OCI-LY3 (cell line): ENCODE measurements around the gene CETP.

Source experiments
- H2AFZ ChIP-seq: fragments of 200-600, 300-600 bp; shearing (Covaris generic); 2 replicates; pipeline ENCODE4 v1.6.0; 2014; ENCODE audit warnings: antibody characterized with exemption, low read depth, low read length
- H3K27ac ChIP-seq: fragments of 200-600, 300-600 bp; sonication (generic); 2 replicates; pipeline ENCODE4 v1.5.1; 2014; ENCODE audit warnings: mild to moderate bottlenecking, low read length, moderate library complexity, mixed read lengths
- H3K27me3 ChIP-seq: fragments of 200-600, 300-600 bp; sonication (generic); 2 replicates; pipeline ENCODE4 v1.6.1; 2014; ENCODE audit warnings: low read depth, low read length, mixed read lengths
- H3K36me3 ChIP-seq: fragments of 200-600, 300-600 bp; sonication (generic); replicated peaks from 2 replicates; pipeline ENCODE3; 2014; ENCODE audit warnings: low read depth, low read length, mixed read lengths
- H3K4me1 ChIP-seq: fragments of 300-600, 200-600 bp; sonication (generic); 2 replicates; pipeline ENCODE4 v1.6.1; 2014; ENCODE audit warnings: low read length, mixed read lengths
- H3K4me2 ChIP-seq: fragments of 200-600, 300-600 bp; sonication (generic); 2 replicates; pipeline ENCODE4 v1.6.1; 2014; ENCODE audit warnings: low read length, mixed read lengths
- H3K4me3 ChIP-seq: fragments of 300-600, 200-600 bp; sonication (generic); 2 replicates; pipeline ENCODE4 v1.5.1; 2014; ENCODE audit warnings: antibody characterized with exemption, mild to moderate bottlenecking, low read length, moderate library complexity
- H3K79me2 ChIP-seq: fragments of 300-600, 200-600 bp; shearing (Covaris generic); 2 replicates; pipeline ENCODE4 v1.6.1; 2014; ENCODE audit warnings: mild to moderate bottlenecking, low read length, mixed read lengths
- H3K9ac ChIP-seq: fragments of 300-600, 200-600 bp; shearing (Covaris generic); 2 replicates; pipeline ENCODE4 v1.6.0; 2014; ENCODE audit warnings: mild to moderate bottlenecking, low read length, moderate library complexity
- H3K9me3 ChIP-seq: fragments of 200-600, 300-600 bp; shearing (Covaris generic); 2 replicates; pipeline ENCODE4 v1.6.1; 2014; ENCODE audit warnings: low read length, mixed read lengths; ENCODE audit not compliant: insufficient read depth
- H4K20me1 ChIP-seq: fragments of 200-600, 300-600 bp; sonication (generic); 2 replicates; pipeline ENCODE4 v1.6.1; 2016; ENCODE audit warnings: low read length, mixed read lengths; ENCODE audit not compliant: insufficient read depth
- EZH2phosphoT487 ChIP-seq: fragments of 200-600 bp; shearing (Covaris generic); IDR thresholded peaks from 2 replicates; pipeline ENCODE4 v1.6.1; 2018; ENCODE audit warnings: antibody characterized with exemption, mixed run types, low read depth
- TF ChIP-seq, protein P1 (sequence below): fragments of 200-600, 300-600 bp; sonication (generic); IDR thresholded peaks from 2 replicates; pipeline ENCODE4 v1.5.1; 2014; ENCODE audit warnings: antibody characterized with exemption, low read length, low read depth

CETP gene

DNA sequence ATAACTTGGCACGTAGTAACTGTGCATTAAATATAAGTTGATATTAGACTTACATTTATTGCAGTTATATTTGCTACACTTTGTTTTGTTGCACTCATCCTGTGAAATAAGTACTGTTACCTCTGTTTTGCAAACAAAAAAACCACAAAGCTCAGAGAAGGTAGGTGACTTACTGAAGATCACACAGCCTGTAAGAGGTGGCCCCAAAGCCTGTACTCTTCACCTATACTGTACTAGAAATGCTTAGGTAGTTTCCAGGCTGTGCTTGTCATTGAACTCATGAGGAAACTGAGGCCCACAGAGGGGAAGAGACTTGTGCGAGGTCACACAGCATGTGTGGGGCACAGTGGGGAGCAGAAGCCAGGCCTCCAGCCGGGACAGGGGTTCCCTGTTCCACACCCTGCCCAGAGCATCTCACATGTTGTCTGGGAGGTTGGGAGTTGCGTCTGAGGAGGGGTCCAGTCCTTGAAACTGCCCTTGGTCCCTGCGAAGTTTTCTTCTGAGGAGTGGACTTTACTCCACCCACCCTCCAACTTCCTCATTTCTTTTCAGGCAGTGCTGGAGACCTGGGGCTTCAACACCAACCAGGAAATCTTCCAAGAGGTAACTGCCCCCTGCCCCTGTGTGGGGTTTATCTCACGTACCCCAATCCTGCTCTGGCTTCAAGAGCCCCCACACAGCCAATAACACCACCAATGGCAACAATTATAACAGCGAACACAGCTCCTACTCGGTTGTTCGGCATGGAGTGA, 13.0 kb downstream of the CETP start:
- H3K9ac ChIP-seq: no peak overlapping the region
- H2AFZ ChIP-seq: no peak overlapping the region
- no peaks in the 10 kb centered on the region for H4K20me1 ChIP-seq
- peaks cover 38% of the 10 kb centered on the region for H3K4me1 ChIP-seq
- H3K27ac ChIP-seq: no peak overlapping the region
- H3K27me3 ChIP-seq: no peaks in the 10 kb centered on the region
- TF ChIP-seq, protein P1, sequence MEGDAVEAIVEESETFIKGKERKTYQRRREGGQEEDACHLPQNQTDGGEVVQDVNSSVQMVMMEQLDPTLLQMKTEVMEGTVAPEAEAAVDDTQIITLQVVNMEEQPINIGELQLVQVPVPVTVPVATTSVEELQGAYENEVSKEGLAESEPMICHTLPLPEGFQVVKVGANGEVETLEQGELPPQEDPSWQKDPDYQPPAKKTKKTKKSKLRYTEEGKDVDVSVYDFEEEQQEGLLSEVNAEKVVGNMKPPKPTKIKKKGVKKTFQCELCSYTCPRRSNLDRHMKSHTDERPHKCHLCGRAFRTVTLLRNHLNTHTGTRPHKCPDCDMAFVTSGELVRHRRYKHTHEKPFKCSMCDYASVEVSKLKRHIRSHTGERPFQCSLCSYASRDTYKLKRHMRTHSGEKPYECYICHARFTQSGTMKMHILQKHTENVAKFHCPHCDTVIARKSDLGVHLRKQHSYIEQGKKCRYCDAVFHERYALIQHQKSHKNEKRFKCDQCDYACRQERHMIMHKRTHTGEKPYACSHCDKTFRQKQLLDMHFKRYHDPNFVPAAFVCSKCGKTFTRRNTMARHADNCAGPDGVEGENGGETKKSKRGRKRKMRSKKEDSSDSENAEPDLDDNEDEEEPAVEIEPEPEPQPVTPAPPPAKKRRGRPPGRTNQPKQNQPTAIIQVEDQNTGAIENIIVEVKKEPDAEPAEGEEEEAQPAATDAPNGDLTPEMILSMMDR: no peak
- TF ChIP-seq EZH2phosphoT487: no peak
- no peak overlapping the region for H3K4me3 ChIP-seq
- no peaks in the 10 kb centered on the region for H3K79me2 ChIP-seq
- no peaks in the 10 kb centered on the region for H3K9me3 ChIP-seq
- H3K4me2 ChIP-seq: no peak overlapping the region
- H3K36me3 ChIP-seq: no peaks in the 10 kb centered on the region

DNA sequence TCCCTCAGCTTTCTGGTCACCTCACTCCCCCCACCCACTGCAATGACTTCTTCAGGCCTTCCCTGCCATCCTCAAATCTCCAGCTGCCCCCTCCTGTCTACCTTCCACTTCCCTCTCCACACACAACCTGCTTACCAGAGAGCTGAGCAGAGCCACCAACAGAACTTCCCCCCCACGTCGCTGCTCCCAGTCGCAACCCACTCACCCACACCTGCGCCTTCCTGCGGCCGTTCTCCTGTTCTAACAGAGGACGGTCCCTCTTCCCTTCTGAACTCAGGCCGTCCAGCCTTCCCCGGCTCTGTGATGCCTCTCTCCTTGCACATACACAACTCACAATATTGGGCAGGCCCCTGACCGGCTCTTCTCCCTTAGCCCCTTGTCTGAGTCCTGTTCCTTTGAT, 14.0 kb downstream of the CETP start:
- Histone ChIP-seq H3K36me3 (no peaks in the 10 kb centered on the region), H3K9me3 (no peaks in the 10 kb centered on the region), H3K4me2 (no peak overlapping the region), H3K4me1 (peaks cover 38% of the 10 kb centered on the region), H3K27me3 (no peaks in the 10 kb centered on the region), H3K9ac (no peak overlapping the region), H3K79me2 (no peaks in the 10 kb centered on the region), H3K4me3 (no peak overlapping the region), H2AFZ (no peak overlapping the region), H4K20me1 (no peaks in the 10 kb centered on the region), H3K27ac (no peak overlapping the region)
- TF ChIP-seq, protein P1: no peak

DNA sequence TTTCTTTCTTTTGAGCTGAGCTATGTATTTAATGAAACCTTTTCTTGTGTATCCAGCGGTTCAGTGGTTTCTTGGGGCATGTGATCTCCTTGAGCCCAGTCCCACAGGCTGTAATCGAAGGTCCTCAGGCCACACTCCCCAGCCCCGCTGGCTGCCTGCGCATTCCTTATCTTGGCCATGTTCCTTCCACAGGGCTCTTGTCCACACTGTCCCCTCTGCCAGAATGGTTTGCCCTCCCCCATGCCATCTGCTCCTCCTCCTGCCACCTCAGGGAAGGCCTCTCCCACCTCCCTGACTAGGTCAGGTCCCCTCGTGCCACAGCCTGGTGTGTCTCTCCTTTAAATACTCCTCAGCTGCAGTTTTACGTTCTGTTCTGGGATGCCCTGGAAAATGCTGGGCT, 15.5 kb downstream of the CETP start:
- Histone ChIP-seq H3K36me3 (no peaks in the 10 kb centered on the region), H3K27me3 (no peaks in the 10 kb centered on the region), H3K4me3 (no peak overlapping the region), H4K20me1 (no peaks in the 10 kb centered on the region), H2AFZ (no peak overlapping the region), H3K9me3 (no peaks in the 10 kb centered on the region), H3K4me2 (no peak overlapping the region), H3K27ac (no peak overlapping the region), H3K4me1 (peaks cover 28% of the 10 kb centered on the region), H3K9ac (no peak overlapping the region), H3K79me2 (no peaks in the 10 kb centered on the region)
- TF ChIP-seq, protein P1: no peak
- no peak for TF ChIP-seq EZH2phosphoT487

DNA sequence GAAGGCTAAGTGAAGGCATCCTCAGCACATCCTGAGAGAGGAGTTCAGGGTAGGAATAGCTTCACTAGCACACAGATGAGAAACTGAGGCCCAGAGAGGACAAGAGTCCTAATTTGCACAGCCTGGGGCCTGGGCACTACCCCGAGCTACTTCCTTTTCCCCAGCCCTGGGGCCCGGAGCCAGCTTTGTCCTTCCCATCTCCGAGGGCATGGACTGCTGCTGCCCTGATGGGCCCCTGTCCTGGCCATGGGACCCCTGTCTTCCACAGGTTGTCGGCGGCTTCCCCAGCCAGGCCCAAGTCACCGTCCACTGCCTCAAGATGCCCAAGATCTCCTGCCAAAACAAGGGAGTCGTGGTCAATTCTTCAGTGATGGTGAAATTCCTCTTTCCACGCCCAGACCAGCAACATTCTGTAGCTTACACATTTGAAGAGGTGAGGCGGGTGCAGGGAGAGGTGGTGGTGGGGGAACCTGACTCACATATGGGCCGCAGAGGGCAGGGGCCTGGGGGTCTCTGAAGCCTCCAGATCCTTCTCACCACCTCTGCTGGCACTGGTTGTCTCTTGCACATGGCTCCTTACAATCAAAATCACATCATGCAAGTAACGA, 16.2 kb downstream of the CETP start:
- H3K79me2 ChIP-seq: no peaks in the 10 kb centered on the region
- H3K36me3 ChIP-seq: no peaks in the 10 kb centered on the region
- H3K27ac ChIP-seq: no peak overlapping the region
- H3K9me3 ChIP-seq: no peaks in the 10 kb centered on the region
- H4K20me1 ChIP-seq: no peaks in the 10 kb centered on the region
- H3K4me3 ChIP-seq: no peak overlapping the region
- H2AFZ ChIP-seq: no peak overlapping the region
- H3K4me1 ChIP-seq: peaks cover 26% of the 10 kb centered on the region
- TF ChIP-seq, protein P1: no peak
- TF ChIP-seq EZH2phosphoT487: no peak
- no peak overlapping the region for H3K9ac ChIP-seq
- no peaks in the 10 kb centered on the region for H3K27me3 ChIP-seq
- H3K4me2 ChIP-seq: no peak overlapping the region
